Skeletal muscle tissue (tissue), 4 donors: Measurements from ENCODE around the gene TSPAN15. TPM values are rescaled to one million over a fixed set of nuclear protein-coding genes. Genes with fewer than 3 reads are reported as not detected.

Experiments used
- H3K27ac ChIP-seq: one replicate; pipeline ENCODE4 v1.7.0; 2013; ENCODE audit warnings: mild to moderate bottlenecking, low read depth, low read length, inconsistent platforms
- H3K27me3 ChIP-seq, 3 donors: one replicate each; pipeline ENCODE4 v1.7.0; 2013; ENCODE audit warnings: low read length in 3 of 3; ENCODE audit not compliant: control insufficient read depth in 3 of 3, insufficient read depth in 3 of 3
- H3K36me3 ChIP-seq, 3 donors: one replicate each; pipeline ENCODE4 v1.7.0; 2013; ENCODE audit warnings: low read length in 3 of 3; ENCODE audit not compliant: control insufficient read depth in 3 of 3, insufficient read depth in 3 of 3
- H3K4me1 ChIP-seq, 3 donors: one replicate each; pipeline ENCODE4 v1.7.0; 2013; ENCODE audit warnings: low read length in 3 of 3, mild to moderate bottlenecking in 3 of 3; ENCODE audit not compliant: control insufficient read depth in 3 of 3, insufficient read depth in 3 of 3
- H3K4me3 ChIP-seq, 3 donors: one replicate each; pipeline ENCODE4 v1.7.0; 2013; ENCODE audit warnings: low read length in 3 of 3
- H3K9ac ChIP-seq, 3 donors: one replicate each; pipeline ENCODE4 v1.7.0; 2013; ENCODE audit warnings: low read length in 3 of 3, mild to moderate bottlenecking in 3 of 3, moderate library complexity in 2 of 3, low read depth in 1 of 3
- H3K9me3 ChIP-seq, 3 donors: one replicate each; pipeline ENCODE4 v1.7.0; 2013; ENCODE audit warnings: low read length in 3 of 3; ENCODE audit not compliant: control insufficient read depth in 3 of 3
- total RNA-seq: library from RNA; depleted of rRNA; stranded (reverse); fragments of >200 nt; gene quantifications from one replicate; pipeline ENCODE4 v1.2.3, GENCODE V29; 2014
- donor health status: Osteomylitis.

TSPAN15 gene
- total RNA-seq, 1 donor from 2014 or later = 72.0 TPM

DNA sequence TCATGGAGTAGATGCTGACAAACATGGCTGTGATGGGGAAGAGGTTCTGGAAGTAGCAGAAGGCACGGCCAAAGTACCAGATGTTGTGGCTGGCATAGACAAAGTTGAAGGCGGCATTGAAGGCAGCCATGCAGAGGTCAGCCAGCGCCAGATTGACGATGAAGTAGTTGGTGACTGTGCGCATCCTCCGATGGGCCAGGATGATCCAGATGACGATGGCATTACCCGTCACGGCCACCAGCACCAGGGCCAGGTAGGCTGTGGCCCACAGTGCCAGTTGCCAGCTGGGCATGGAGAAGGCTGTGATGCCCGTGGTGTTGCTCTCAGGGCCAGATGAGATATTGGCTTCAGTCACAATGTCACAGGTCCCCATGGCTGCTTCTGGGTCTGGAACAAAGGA is 35.3 kb upstream of the TSPAN15 start:
- no peaks in the 10 kb centered on the region for H3K4me1 ChIP-seq

DNA sequence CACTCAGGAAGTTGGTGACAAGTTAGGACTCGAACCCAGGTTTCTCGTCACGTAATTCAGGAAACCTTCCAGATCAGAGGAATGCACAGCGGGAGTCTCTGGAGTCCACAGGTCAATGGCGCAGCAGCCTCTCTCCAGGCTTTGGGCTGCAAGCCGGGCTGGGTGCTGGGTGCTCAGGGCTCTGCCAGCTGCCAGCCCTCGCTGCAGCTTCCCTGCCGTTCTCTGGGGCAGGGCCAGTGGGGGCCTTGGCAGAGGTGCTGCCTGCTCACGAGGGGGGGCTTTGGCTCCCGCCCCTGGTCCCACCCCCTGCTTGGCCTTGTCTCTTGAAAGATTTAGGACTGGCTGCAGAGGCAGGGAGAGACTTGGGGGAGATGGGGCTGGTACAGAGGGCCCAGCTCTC is 34.6 kb upstream of the TSPAN15 start, which contains the start of gene TACR2:
TACR2 (minus strand) TSS at position 224 of the 400 bp plus-strand sequence. CDS start 595 bp downstream, outside the sequence.
- Histone ChIP-seq H3K27ac (no peak within 1 kb of the TSS), H3K9ac (no peak within 1 kb of the TSS), H3K4me3 (no peak within 1 kb of the TSS), H3K36me3 (no peaks in the 10 kb centered on the region), H3K4me1 (peaks cover 0 to 1% (median 0%) of the 10 kb centered on the region in 3 donors), H3K9me3 (no peaks in the 10 kb centered on the region), H3K27me3 (peaks cover 0 to 3% (median 0%) of the 10 kb centered on the region in 3 donors)

More for the DNA sequence above, 35.3 kb upstream of the TSPAN15 start:
- H3K27me3 ChIP-seq = peaks cover 0 to 3% (median 0%) of the 10 kb centered on the region in 3 donors
- no peaks in the 10 kb centered on the region for H3K9me3 ChIP-seq
- H3K9ac ChIP-seq = no peak overlapping the region
- no peak overlapping the region for H3K27ac ChIP-seq
- no peaks in the 10 kb centered on the region for H3K36me3 ChIP-seq
- no peak overlapping the region for H3K4me3 ChIP-seq

DNA sequence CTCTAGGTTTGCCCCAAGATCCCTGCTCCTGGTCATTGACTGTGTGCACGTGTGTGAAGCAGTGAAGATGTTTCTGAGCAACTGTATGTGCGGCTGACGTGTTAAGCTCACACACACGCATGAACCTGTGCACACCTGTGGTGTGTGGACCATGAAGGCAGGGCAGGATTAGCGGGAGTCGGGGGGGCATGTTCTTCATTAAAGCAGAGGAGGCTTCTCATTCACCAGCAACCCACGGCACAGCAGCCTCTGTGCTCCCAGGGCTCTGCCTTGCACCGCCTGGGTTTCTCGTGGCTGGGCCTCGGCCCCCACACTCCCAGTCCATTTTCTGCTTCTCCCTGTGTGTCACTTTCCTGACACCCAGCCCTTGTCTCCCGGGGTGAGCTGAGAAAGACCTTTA is 33.7 kb upstream of the TSPAN15 start:
- peaks cover 7 to 10% (median 7%) of the 10 kb centered on the region in 3 donors for H3K4me1 ChIP-seq
- H3K36me3 ChIP-seq = no peaks in the 10 kb centered on the region
- H3K4me3 ChIP-seq = no peak overlapping the region
- H3K27ac ChIP-seq = no peak overlapping the region
- H3K9me3 ChIP-seq = no peaks in the 10 kb centered on the region
- H3K9ac ChIP-seq = no peak overlapping the region
- peaks cover 0 to 3% (median 0%) of the 10 kb centered on the region in 3 donors for H3K27me3 ChIP-seq

DNA sequence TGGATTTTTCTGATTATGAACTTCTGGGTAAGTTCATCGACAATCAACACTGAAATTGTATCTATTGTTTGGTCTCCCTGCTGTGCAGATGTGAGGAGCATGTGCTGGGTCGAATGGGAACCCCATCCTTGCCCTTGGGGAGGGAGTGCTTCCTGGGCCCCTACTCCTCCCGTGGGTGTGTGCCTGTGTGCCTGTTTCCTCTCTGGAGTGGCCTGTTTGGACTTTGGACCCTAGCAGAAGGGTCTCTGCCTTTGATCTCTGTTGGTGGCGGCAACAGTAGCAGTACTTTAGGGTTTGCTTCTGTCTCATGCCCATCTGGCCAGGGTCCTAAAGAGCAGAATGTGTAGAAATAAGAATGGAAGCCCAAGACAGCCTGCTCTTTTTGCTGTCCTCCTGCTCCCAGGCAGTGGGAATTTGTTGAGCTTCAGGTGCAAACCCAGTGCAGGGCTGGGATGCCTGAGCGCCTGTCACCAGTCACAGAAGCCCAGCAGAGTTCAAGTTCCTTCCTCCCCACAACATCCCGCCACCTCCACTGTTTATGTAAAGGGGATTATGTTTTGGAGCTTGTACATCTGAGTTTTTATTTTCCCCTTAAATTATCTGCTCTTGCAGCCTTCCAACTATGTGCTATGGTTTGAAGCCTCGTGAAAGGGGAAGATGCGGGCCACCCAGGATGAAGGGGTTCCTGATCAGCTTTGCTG is 33.1 kb upstream of the TSPAN15 start:
- H3K4me3 ChIP-seq = no peak overlapping the region
- H3K27ac ChIP-seq = no peak overlapping the region
- H3K36me3 ChIP-seq = no peaks in the 10 kb centered on the region
- no peak overlapping the region for H3K9ac ChIP-seq
- no peaks in the 10 kb centered on the region for H3K9me3 ChIP-seq
- peaks cover 7 to 12% (median 7%) of the 10 kb centered on the region in 3 donors for H3K4me1 ChIP-seq
- peaks cover 0 to 3% (median 0%) of the 10 kb centered on the region in 3 donors for H3K27me3 ChIP-seq

DNA sequence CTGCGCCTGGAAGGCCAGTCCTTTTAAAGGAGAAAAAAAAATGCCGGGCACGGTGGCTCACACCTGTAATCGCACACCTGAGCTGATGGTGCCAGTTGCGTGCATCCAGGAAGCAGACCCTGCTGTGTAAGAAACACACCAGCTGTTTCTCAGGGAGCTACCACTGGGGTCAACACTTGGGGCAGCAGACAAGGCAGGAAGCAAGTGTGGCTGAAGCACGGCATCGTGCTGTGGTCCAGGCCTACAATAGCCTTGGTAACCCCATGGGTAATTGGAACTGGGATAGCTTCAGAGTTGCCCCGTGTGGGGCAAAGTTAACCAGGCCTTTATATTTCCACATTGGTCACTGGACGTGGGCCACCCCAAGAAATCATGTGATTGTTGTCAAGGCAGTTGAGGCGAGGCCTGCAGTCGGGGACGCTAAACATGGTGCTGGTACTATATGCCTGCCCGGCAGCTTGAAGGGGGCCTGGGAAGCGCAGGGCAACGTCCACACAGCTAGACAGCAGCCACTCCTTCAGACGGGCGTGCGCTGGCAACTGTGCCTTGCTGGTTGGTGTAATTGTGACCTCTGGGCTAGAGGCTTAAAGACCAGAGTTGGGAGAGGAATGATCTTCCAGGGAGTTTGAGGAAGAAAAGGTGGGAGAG is 32.0 kb upstream of the TSPAN15 start:
- Histone ChIP-seq H3K36me3 (no peaks in the 10 kb centered on the region), H3K27ac (no peak overlapping the region), H3K9me3 (no peaks in the 10 kb centered on the region), H3K27me3 (peaks cover 0 to 3% (median 0%) of the 10 kb centered on the region in 3 donors), H3K4me1 (peaks cover 7 to 12% (median 7%) of the 10 kb centered on the region in 3 donors), H3K9ac (no peak overlapping the region), H3K4me3 (no peak overlapping the region)

DNA sequence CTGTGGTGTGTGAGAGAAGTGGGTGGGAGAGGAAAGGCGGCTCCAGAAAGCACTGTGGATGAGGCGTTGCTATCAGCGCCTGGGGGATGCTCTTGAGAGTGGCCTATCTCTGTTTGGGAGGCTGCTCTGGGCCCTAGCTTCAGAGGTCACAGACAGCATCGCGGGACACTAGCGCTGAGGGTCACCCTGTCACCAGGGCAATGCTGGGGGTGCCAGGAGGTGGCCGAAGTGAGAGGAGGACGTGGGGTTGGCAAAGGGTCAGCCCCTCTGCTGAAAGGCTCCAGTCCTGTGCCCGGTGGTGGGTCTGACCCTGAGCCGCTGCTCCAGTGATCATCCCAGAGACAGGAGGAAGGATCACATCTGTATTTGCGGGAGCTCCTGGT is 31.5 kb upstream of the TSPAN15 start:
- Histone ChIP-seq H3K27ac (no peak overlapping the region), H3K27me3 (peaks cover 0 to 3% (median 0%) of the 10 kb centered on the region in 3 donors), H3K9ac (no peak overlapping the region), H3K9me3 (no peaks in the 10 kb centered on the region), H3K4me1 (peaks cover 7 to 12% (median 7%) of the 10 kb centered on the region in 3 donors), H3K36me3 (no peaks in the 10 kb centered on the region), H3K4me3 (no peak overlapping the region)

DNA sequence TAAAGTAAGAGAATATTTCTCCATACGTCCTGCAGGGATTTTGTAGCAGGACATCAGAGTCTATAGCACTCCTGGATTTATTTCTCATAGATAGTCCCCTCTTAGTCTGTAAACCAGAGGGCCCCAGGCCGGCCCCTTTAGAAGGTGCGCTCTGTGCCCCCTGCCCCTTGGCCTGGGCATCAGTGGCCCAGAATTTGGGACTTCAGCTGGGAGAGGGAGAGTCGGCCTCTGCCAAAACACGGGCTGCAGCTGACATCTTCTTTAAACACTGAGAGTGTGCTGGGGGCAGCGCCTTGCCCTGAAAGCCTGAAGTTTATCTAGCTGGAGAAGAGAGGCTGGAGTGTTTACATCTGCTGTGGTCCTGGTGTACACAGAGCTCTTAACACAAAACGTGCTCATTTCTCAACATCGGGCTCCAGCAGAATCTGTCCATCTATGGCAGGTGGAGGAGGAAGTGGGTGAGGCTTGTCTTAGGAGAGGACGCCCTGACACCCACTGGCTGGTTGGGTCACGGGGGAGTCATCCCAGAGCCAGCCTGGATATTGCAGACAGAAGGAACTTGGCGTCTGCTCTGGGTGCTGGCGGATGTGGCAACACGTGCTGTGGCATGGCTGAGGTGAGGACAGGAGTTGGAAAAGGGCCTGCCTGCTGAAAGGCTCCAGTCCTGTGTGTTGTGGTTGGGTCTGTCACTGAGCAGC is 29.5 kb upstream of the TSPAN15 start:
- no peak overlapping the region for H3K4me3 ChIP-seq
- no peaks in the 10 kb centered on the region for H3K9me3 ChIP-seq
- H3K27ac ChIP-seq = peak overlapping the region; percentile 23
- H3K4me1 ChIP-seq = peaks cover 7 to 12% (median 7%) of the 10 kb centered on the region in 3 donors
- H3K36me3 ChIP-seq = no peaks in the 10 kb centered on the region
- H3K27me3 ChIP-seq = no peaks in the 10 kb centered on the region
- H3K9ac ChIP-seq = peak overlapping the region in 1 of 3 donors; percentile 8

DNA sequence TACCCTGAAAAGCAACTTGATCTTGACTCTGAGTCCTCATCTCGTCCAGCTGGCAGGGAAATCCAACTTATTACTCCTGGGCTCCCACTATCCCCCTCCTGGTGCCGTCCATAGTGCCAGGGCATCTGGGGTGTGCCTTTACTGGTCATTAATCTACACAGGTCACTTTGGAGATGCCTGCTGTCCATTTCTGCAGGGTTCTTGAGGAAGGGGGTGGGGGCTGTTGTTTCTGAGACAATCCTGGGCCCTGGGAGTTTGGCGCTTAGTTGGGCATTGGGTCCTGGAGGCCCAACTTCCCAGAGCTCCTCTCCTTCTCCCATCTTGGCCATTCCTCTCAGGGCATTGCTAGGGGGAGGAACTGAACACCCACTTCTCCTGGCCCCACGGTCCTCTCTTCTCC is 28.6 kb upstream of the TSPAN15 start:
- Histone ChIP-seq H3K4me3 (no peak overlapping the region), H3K9me3 (no peaks in the 10 kb centered on the region), H3K36me3 (no peaks in the 10 kb centered on the region), H3K4me1 (peaks cover 7 to 12% (median 7%) of the 10 kb centered on the region in 3 donors), H3K27ac (no peak overlapping the region), H3K9ac (no peak overlapping the region), H3K27me3 (no peaks in the 10 kb centered on the region)

DNA sequence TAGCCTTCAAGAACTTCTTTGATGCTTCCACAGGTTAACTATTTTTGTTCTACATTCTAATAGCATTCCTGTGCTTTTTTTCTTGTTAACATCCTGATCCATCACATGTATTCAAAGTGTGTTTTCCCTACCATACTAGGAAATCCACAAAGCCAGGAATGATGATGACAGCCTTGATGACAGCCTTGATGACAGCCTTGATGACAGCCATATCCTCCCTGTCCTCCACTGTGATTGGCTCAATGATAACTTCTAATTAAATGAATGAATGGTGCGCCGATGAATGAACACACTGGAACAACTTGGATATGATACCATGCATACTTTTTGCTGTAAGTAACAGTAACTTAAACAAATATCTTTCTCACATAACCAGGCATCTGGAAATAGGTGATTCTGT is 26.2 kb upstream of the TSPAN15 start:
- H3K9ac ChIP-seq = no peak overlapping the region
- peaks cover 7 to 12% (median 7%) of the 10 kb centered on the region in 3 donors for H3K4me1 ChIP-seq
- H3K9me3 ChIP-seq = no peaks in the 10 kb centered on the region
- no peaks in the 10 kb centered on the region for H3K27me3 ChIP-seq
- H3K27ac ChIP-seq = no peak overlapping the region
- no peak overlapping the region for H3K4me3 ChIP-seq
- H3K36me3 ChIP-seq = no peaks in the 10 kb centered on the region
